Measurements from ENCODE around the gene RELL2. TPM values are rescaled to one million over a fixed set of nuclear protein-coding genes. Genes with fewer than 3 reads are reported as not detected.

RELL2 gene
- total RNA-seq, 2 donors from 2014 or later: 2.5 to 3.0 TPM

- DNase-seq (ENCODE audit: low spot score): no peak
- intact Hi-C loops (cut with DNase I): loop anchor here in 1 of 2 donors (2.0 kb wide), 1 partner anchor 25 kb away; no protein-coding TSS in a partner anchor
Observed at GRCh38 chr5:141617682-141618029, 19.1 kb upstream of the RELL2 start.

- DNase-seq (ENCODE audit: low spot score): peak; percentile 90
- intact Hi-C loops (cut with DNase I): loop anchor here in 1 of 2 donors (2.0 kb wide), 1 partner anchor 25 kb away; no protein-coding TSS in a partner anchor
Observed at GRCh38 chr5:141618030-141618803, 18.6 kb upstream of the RELL2 start.

GRCh38 chr5:141618804-141619554 lies 17.8 kb upstream of the RELL2 start, which contains the start of gene DIAPH1:
Gene DIAPH1 (minus strand): TSS chr5:141619000. CDS start chr5:141618914, 86 bp downstream.
- intact Hi-C loops (cut with DNase I): loop anchor here in 1 of 2 donors (2.0 kb wide), 1 partner anchor 26 kb away; no protein-coding TSS in a partner anchor
- DNase-seq (ENCODE audit: low spot score): peak; percentile 99

- no peak for DNase-seq (ENCODE audit: low spot score)
- intact Hi-C loops (cut with DNase I): no loop called here
Observed at GRCh38 chr5:141623186-141623585, 13.6 kb upstream of the RELL2 start.

GRCh38 chr5:141623611-141624010 lies 13.2 kb upstream of the RELL2 start:
- intact Hi-C loops (cut with DNase I): no loop called here

GRCh38 chr5:141628175-141628788 lies 8.5 kb upstream of the RELL2 start:
- intact Hi-C loops (cut with DNase I): no loop called here
- DNase-seq (ENCODE audit: low spot score): no peak

More at GRCh38 chr5:141623611-141624010, 13.2 kb upstream of the RELL2 start:
- no peak for DNase-seq (ENCODE audit: low spot score)

GRCh38 chr5:141630570-141631140 lies 6.1 kb upstream of the RELL2 start:
- DNase-seq (ENCODE audit: low spot score): no peak
- intact Hi-C loops (cut with DNase I): no loop called here

GRCh38 chr5:141632650-141633049 lies 4.1 kb upstream of the RELL2 start:
- DNase-seq (ENCODE audit: low spot score): no peak
- intact Hi-C loops (cut with DNase I): no loop called here

- no peak for DNase-seq (ENCODE audit: low spot score)
- intact Hi-C loops (cut with DNase I): no loop called here
Observed at GRCh38 chr5:141633871-141634561, 2.8 kb upstream of the RELL2 start.

GRCh38 chr5:141634720-141635119 lies 2.1 kb upstream of the RELL2 start:
- intact Hi-C loops (cut with DNase I): no loop called here
- DNase-seq (ENCODE audit: low spot score): no peak

GRCh38 chr5:141635646-141636045 lies 1.2 kb upstream of the RELL2 start:
- DNase-seq (ENCODE audit: low spot score): no peak
- intact Hi-C loops (cut with DNase I): no loop called here

- DNase-seq (ENCODE audit: low spot score): no peak
- intact Hi-C loops (cut with DNase I): no loop called here
Observed at GRCh38 chr5:141636106-141636412, 738 bp upstream of the RELL2 start.

- intact Hi-C loops (cut with DNase I): no loop called here
- peak; percentile 83 for DNase-seq (ENCODE audit: low spot score)
Observed at GRCh38 chr5:141637123-141637766, 448 bp downstream of the RELL2 start.

- peak; percentile 87 for DNase-seq (ENCODE audit: low spot score)
- intact Hi-C loops (cut with DNase I): no loop called here
Observed at GRCh38 chr5:141637767-141638419, 1.1 kb downstream of the RELL2 start.

- DNase-seq (ENCODE audit: low spot score): no peak
- intact Hi-C loops (cut with DNase I): no loop called here
Observed at GRCh38 chr5:141638771-141639170, 2.0 kb downstream of the RELL2 start.

GRCh38 chr5:141639357-141640050 lies 2.7 kb downstream of the RELL2 start:
- DNase-seq (ENCODE audit: low spot score): no peak
- intact Hi-C loops (cut with DNase I): no loop called here

- intact Hi-C loops (cut with DNase I): no loop called here
- no peak for DNase-seq (ENCODE audit: low spot score)
Observed at GRCh38 chr5:141640051-141640415, 3.2 kb downstream of the RELL2 start.

- intact Hi-C loops (cut with DNase I): no loop called here
- no peak for DNase-seq (ENCODE audit: low spot score)
Observed at GRCh38 chr5:141640698-141641097, 3.9 kb downstream of the RELL2 start.
